ENCODE measurements around the gene BICC1.

BICC1 gene

GRCh38 chr10:58651040-58651439, 138.4 kb downstream of the BICC1 start:
- DNase-seq (ENCODE audit: low read depth) = no peak

- no peak for DNase-seq (ENCODE audit: low read depth)
Observed at GRCh38 chr10:58651742-58652141, 139.1 kb downstream of the BICC1 start.

- no peak for DNase-seq (ENCODE audit: low read depth)
Observed at GRCh38 chr10:58653139-58653538, 140.5 kb downstream of the BICC1 start.

GRCh38 chr10:58660575-58661255, 148.0 kb downstream of the BICC1 start:
- DNase-seq (ENCODE audit: low read depth) = no peak

GRCh38 chr10:58661336-58661735, 148.7 kb downstream of the BICC1 start:
- DNase-seq (ENCODE audit: low read depth) = no peak

GRCh38 chr10:58661902-58662301, 149.2 kb downstream of the BICC1 start:
- DNase-seq (ENCODE audit: low read depth) = no peak

- DNase-seq (ENCODE audit: low read depth) = no peak
Observed at GRCh38 chr10:58662314-58662713, 149.6 kb downstream of the BICC1 start.

- no peak for DNase-seq (ENCODE audit: low read depth)
Observed at GRCh38 chr10:58665361-58665760, 152.7 kb downstream of the BICC1 start.

GRCh38 chr10:58666024-58666423, 153.4 kb downstream of the BICC1 start:
- DNase-seq (ENCODE audit: low read depth) = no peak

- DNase-seq (ENCODE audit: low read depth) = no peak
Observed at GRCh38 chr10:58667658-58668310, 155.1 kb downstream of the BICC1 start.

- no peak for DNase-seq (ENCODE audit: low read depth)
Observed at GRCh38 chr10:58672845-58673244, 160.2 kb downstream of the BICC1 start.

GRCh38 chr10:58674251-58674650, 161.6 kb downstream of the BICC1 start:
- no peak for DNase-seq (ENCODE audit: low read depth)

GRCh38 chr10:58675321-58675720, 162.6 kb downstream of the BICC1 start:
- DNase-seq (ENCODE audit: low read depth) = no peak

GRCh38 chr10:58691528-58691927, 178.9 kb downstream of the BICC1 start:
- no peak for DNase-seq (ENCODE audit: low read depth)

GRCh38 chr10:58693919-58694318, 181.2 kb downstream of the BICC1 start:
- DNase-seq (ENCODE audit: low read depth) = no peak

- no peak for DNase-seq (ENCODE audit: low read depth)
Observed at GRCh38 chr10:58695022-58695421, 182.3 kb downstream of the BICC1 start.

- no peak for DNase-seq (ENCODE audit: low read depth)
Observed at GRCh38 chr10:58696736-58697135, 184.1 kb downstream of the BICC1 start.

- DNase-seq (ENCODE audit: low read depth) = no peak
Observed at GRCh38 chr10:58697691-58698090, 185.0 kb downstream of the BICC1 start.

GRCh38 chr10:58698777-58699356, 186.2 kb downstream of the BICC1 start:
- DNase-seq (ENCODE audit: low read depth) = no peak

- DNase-seq (ENCODE audit: low read depth) = no peak
Observed at GRCh38 chr10:58700591-58700990, 187.9 kb downstream of the BICC1 start.

- DNase-seq (ENCODE audit: low read depth) = no peak
Observed at GRCh38 chr10:58701405-58702135, 188.9 kb downstream of the BICC1 start.

- DNase-seq (ENCODE audit: low read depth) = no peak
Observed at GRCh38 chr10:58704226-58704625, 191.6 kb downstream of the BICC1 start.

GRCh38 chr10:58704671-58705141, 192.0 kb downstream of the BICC1 start:
- DNase-seq (ENCODE audit: low read depth) = no peak
